Right atrium auricular region (tissue), 2 donors: ENCODE results near the gene PRKCB. TPM values are rescaled to one million over a fixed set of nuclear protein-coding genes. Genes with fewer than 3 reads are reported as not detected.
"Not testable (repeated sequence)": the region's sequence is repeated elsewhere in the genome, so short reads cannot be mapped to it uniquely, and the experiment has no call there.

Experiments
- DNase-seq: peaks from one replicate; pipeline ENCODE4 v3.0.0-alpha.2; 2019; ENCODE audit warnings: low spot score
- H3K27ac ChIP-seq, 2 donors: fragments of 200-600 bp; sonication (generic); 1 replicate in 1 of 2; 2 replicates in 1 of 2; pipeline ENCODE4 v1.5.1; 2016 to 2019
- H3K27me3 ChIP-seq, 2 donors: fragments of 200-600 bp; sonication (generic); one replicate each; pipeline versions ENCODE4 v1.5.1 to v1.6.0; 2017 to 2019
- H3K36me3 ChIP-seq: fragments of 200-600 bp; sonication (generic); one replicate; pipeline ENCODE4 v1.5.1; 2016
- H3K4me1 ChIP-seq, 2 donors: fragments of 200-600 bp; sonication (generic); one replicate each; pipeline versions ENCODE4 v1.5.1 to v1.6.0; 2017 to 2019
- H3K4me3 ChIP-seq, 2 donors: fragments of 200-600 bp; sonication (generic); 1 replicate in 1 of 2; 2 replicates in 1 of 2; pipeline ENCODE4 v1.5.1; 2017 to 2019; ENCODE audit warnings: mild to moderate bottlenecking in 1 of 2, moderate library complexity in 1 of 2
- H3K9me3 ChIP-seq, 2 donors: fragments of 200-600 bp; sonication (generic); one replicate each; pipeline ENCODE4 v1.5.1; 2019
- total RNA-seq, 2 donors: library from RNA; depleted of rRNA; stranded (reverse); fragments of >200 nt; gene quantifications; one replicate each; pipeline ENCODE4 v1.1.0, GENCODE V29; 2016
- TF ChIP-seq, protein P1 (sequence below), 2 donors: fragments of 200-600 bp; sonication (generic); IDR thresholded peaks; one replicate each; pipeline ENCODE4 v1.5.1; 2019; ENCODE audit warnings: antibody characterized with exemption in 2 of 2

PRKCB gene
- total RNA-seq, 2 donors from 2014 or later, result 0.93 to 3.1 TPM

DNA sequence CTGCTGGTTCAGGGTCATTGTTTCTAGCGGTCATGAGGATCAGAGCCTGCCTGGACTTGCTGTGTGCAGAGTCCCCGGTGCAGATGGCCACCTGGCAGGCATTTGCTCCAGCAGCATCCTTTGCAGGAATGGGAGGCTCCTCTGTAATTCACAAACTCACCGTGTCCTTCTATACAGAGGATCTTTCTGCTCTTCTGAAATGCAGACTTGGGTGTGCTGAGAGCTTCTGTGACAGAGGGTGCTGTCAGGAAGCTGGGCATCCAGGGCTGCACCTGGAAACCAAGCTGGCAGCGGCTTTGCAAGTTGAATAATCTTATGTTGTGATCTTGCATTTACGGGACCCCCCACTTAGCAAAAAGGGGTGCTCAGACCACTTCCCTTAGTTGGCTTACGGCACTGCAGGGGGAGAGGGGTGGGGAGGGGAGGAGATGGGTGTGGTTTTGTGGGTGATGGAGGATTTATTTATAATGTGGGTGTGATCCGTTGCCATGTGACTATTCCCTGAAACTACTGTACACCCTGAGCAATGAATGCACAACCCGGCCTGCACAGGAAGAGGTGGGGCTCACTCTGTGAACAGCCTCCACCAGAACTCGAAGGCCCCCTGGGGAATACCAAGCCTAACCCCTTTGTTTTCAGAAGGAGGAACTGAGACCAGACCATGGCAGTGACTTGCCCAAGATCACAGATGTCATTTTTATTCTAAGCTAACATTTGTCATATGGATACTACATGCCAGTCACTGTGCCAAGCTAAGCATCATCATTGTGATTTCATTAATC is 178.3 kb downstream of the PRKCB start:
- no peak overlapping the region for H3K27ac ChIP-seq
- no peak overlapping the region for H3K4me3 ChIP-seq
- TF ChIP-seq, protein P1, sequence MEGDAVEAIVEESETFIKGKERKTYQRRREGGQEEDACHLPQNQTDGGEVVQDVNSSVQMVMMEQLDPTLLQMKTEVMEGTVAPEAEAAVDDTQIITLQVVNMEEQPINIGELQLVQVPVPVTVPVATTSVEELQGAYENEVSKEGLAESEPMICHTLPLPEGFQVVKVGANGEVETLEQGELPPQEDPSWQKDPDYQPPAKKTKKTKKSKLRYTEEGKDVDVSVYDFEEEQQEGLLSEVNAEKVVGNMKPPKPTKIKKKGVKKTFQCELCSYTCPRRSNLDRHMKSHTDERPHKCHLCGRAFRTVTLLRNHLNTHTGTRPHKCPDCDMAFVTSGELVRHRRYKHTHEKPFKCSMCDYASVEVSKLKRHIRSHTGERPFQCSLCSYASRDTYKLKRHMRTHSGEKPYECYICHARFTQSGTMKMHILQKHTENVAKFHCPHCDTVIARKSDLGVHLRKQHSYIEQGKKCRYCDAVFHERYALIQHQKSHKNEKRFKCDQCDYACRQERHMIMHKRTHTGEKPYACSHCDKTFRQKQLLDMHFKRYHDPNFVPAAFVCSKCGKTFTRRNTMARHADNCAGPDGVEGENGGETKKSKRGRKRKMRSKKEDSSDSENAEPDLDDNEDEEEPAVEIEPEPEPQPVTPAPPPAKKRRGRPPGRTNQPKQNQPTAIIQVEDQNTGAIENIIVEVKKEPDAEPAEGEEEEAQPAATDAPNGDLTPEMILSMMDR (IDR thresholded peaks at IDR 0.05), result no peak
- DNase-seq, result no peak
- H3K4me1 ChIP-seq, result no peaks in the 10 kb centered on the region
- no peaks in the 10 kb centered on the region for H3K9me3 ChIP-seq
- H3K27me3 ChIP-seq, result no peaks in the 10 kb centered on the region
- no peaks in the 10 kb centered on the region for H3K36me3 ChIP-seq

DNA sequence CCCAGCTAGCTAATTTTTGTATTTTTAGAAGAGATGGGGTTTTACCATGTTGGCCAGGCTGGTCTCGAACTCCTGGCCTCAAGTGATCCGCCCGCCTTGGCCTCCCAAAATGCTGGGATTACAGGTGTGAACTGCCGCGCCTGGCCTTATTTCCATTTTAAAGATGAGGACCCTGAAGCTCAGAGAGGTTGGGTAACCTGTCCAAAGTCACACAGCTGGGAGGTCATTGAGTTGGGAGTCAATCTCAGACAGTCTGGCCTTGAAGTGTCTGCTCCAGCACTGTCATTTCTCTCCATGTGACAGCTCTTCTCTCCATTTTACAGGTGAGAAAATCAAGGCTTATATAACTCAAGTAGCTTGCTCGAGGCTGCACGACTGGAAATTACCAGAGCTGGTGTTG is 179.2 kb downstream of the PRKCB start:
- not testable (repeated sequence) for H3K27me3 ChIP-seq, H3K4me3 ChIP-seq, H3K27ac ChIP-seq, H3K9me3 ChIP-seq, H3K36me3 ChIP-seq, H3K4me1 ChIP-seq, DNase-seq

DNA sequence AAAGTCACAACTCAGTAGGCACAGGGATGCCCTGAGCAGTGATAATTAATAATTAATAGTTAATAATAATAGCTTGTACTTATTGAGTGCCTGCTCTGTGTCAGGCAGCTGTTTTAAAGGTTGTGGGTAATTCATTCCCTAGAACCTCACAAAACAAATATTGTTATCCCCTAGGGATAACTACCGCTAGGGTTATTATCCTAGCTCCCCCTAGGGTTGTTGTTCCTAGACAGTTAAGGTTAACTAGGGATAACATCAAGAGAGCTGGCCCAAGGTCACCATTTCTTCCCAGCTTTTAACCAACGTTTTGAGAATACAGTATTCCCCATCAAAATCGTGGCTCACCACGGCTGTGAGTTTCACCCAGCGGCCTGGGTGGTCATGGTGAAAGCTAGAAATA is 180.1 kb downstream of the PRKCB start:
- Histone ChIP-seq H3K9me3 (no peaks in the 10 kb centered on the region), H3K4me3 (no peak overlapping the region), H3K36me3 (no peaks in the 10 kb centered on the region), H3K4me1 (no peaks in the 10 kb centered on the region), H3K27me3 (no peaks in the 10 kb centered on the region), H3K27ac (no peak overlapping the region)
- no peak for DNase-seq
- TF ChIP-seq, protein P1 (IDR thresholded peaks at IDR 0.05), result no peak

DNA sequence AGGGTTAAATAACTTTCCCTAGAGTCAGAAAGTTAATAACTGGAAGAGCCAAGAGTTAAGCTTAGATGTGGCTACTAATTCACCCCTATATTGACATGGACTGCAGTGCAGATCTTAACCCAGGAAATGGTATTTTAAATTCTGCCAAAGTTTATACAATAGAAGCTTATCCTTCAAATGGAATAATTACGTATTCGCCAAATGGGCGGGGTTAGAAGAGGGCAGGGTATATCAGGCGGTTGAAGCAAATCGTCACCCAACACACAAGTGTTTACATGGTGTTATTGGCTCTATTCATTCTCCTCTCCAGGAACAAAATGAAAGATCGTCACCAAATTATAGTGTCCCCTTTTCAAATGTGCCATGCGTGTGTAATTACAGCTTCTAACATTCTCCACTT is 182.7 kb downstream of the PRKCB start:
- no peak overlapping the region for H3K4me3 ChIP-seq
- no peak for DNase-seq
- H3K27me3 ChIP-seq, result no peaks in the 10 kb centered on the region
- H3K9me3 ChIP-seq, result no peaks in the 10 kb centered on the region
- TF ChIP-seq, protein P1 (IDR thresholded peaks at IDR 0.05), result no peak
- H3K27ac ChIP-seq, result no peak overlapping the region
- no peaks in the 10 kb centered on the region for H3K4me1 ChIP-seq
- H3K36me3 ChIP-seq, result no peaks in the 10 kb centered on the region

DNA sequence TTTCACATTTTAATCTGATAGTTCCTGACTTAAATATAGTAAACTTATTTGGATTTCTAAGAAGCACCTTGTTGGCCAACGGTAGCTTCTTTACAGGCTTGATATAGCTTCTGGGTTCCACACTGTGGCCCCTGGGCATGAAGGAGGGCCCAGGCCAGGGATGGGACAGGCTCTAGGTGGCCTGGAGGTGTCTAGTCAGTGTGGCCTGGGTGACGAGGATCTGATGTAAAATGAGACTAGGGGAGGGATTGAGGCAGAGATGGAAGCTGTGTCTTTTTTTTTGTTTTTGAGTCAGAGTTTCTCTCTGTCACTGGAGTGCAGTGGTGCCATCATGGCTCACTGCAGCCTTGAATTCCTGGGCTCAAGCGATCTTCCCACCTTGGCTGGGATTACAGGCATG is 187.0 kb downstream of the PRKCB start:
- Histone ChIP-seq H3K27me3 (no peaks in the 10 kb centered on the region), H3K27ac (no peak overlapping the region)
- TF ChIP-seq, protein P1 (IDR thresholded peaks at IDR 0.05), result no peak

DNA sequence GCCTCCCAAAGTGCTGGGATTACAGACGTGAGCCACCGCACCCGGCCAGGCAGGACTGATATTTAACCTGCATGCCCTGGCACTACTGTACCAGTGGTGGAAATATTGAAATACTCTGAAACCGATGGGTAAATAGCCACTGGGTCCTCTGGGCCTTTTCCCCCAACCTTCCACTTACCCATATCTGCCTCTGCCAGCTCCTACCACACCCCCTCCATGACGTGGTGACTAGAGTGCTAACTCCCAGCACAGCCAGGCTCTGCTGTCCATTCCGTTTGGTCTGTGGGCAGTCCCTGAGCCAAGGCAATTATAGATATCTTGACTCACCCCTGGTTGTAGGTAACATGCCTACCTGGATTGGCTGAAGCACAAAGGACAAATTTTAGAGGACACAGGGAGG is 187.8 kb downstream of the PRKCB start:
- Histone ChIP-seq H3K36me3 (no peaks in the 10 kb centered on the region), H3K4me3 (no peak overlapping the region), H3K27me3 (no peaks in the 10 kb centered on the region), H3K27ac (no peak overlapping the region), H3K4me1 (no peaks in the 10 kb centered on the region), H3K9me3 (no peaks in the 10 kb centered on the region)
- no peak for DNase-seq
- TF ChIP-seq, protein P1 (IDR thresholded peaks at IDR 0.05), result no peak

More for the DNA sequence above, 187.0 kb downstream of the PRKCB start:
- Histone ChIP-seq H3K4me1 (no peaks in the 10 kb centered on the region), H3K36me3 (no peaks in the 10 kb centered on the region), H3K4me3 (no peak overlapping the region), H3K9me3 (no peaks in the 10 kb centered on the region)
- no peak for DNase-seq
